Globus pallidus (tissue), 1 donor: ENCODE data around the gene SCN10A.

Experiments used
- DNase-seq: peaks from one replicate; pipeline ENCODE4 v3.0.0-alpha.2; 2015; ENCODE audit warnings: low spot score

Gene SCN10A

GRCh38 chr3:38720465-38720864 is 95.6 kb downstream of the SCN10A start:
- DNase-seq = no peak

DNA sequence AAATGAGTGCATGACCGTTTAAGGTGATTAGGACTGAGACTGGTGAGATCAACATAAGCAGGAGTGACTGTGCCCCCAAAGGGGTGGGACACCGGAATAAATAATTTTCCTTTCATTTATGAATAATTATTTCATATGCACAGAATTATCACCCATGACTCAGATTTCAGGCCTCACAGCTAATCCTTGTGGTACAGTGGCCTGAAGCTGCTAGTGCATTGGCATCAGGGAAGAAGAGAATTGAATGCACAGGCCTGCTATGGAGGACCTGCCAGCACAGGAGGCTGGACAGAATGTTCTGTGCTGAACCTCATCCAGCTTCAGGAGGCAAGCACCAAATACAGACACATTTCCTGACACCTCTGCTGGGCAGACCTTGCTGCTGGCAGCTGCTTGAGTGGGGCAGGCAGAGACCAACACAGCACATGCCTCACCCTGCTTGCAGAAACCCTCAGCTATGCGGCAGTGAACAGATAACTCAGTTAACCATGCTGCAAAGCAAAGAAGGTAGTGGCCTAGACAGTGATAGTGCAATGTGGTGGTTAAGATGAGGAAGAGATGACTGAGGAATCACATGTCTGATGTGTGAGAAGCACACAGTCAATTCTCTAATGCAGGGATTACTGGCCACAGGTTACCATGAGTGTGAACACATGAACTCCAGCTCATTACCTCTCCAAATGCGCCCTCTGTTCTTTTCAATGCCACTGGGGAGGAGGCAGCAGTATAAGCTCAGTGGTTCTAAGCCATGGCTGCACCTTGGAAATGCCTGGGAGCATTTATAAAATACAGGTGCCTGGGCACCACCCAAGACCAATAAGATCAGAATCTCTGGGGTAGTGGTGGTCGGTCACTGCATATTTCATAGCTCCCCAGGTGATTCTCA is 98.4 kb downstream of the SCN10A start:
- DNase-seq = no peak

DNA sequence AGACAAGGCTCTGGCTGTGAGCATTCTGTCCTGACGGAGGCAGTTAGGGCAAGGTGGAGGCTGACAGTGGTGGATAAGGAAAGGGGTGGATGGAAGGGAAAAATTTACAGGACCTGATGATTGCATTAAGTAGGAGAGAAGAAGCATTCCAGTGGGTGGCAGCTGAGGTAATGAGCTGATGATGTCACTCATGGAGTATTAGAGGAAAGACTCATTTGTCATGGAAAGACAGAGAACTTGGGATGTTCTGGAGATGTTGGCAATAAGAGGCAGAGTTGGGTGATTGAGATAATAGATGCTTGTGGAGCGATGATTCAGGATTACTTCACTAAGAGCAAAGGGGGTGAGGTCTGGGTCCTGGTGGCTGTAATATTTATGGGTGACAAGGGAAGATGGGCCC is 102.9 kb downstream of the SCN10A start:
- DNase-seq = no peak

GRCh38 chr3:38711321-38711720 is 104.7 kb downstream of the SCN10A start:
- DNase-seq = no peak

DNA sequence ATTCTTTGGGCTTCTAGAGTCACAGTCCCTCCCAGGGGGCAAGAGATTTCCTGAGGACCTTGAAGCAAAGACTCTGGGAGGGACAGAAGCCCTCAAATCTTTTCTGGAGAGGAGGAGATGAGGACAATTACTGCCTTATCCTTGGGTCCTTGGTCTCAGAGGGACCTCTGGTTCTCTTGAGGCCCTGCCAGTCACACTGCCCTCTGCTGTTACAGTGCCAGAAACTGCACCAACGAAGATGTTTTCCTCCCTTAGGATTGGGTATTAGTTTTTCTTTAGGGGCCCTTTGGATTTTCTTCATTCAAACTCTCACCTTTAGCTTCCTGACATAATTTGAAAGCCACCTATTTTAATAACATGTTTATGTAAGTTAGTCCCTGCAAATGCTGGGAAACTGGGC is 108.3 kb downstream of the SCN10A start:
- DNase-seq = no peak

GRCh38 chr3:38706961-38707360 is 109.1 kb downstream of the SCN10A start:
- no peak for DNase-seq

DNA sequence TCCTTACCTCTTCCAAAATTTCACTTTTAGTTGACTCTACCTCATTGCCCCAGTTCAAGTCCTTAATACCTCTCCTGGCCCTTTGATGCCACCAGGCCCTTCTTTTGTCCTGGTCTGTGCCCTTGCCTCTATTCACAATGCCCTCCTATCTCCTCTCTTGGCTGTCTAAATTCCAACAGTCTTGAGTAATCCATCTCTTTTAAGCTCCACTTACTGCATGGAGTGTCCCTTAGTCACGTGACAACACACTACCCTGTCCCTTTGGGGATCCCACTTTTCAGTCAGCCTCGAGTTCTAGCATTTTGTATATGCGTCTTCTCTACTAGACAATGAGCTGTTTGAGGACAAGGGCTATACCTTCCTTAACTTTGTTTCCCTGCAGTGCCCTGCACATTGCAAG is 113.8 kb downstream of the SCN10A start:
- DNase-seq = no peak

GRCh38 chr3:38698760-38699159 is 117.3 kb downstream of the SCN10A start:
- no peak for DNase-seq

DNA sequence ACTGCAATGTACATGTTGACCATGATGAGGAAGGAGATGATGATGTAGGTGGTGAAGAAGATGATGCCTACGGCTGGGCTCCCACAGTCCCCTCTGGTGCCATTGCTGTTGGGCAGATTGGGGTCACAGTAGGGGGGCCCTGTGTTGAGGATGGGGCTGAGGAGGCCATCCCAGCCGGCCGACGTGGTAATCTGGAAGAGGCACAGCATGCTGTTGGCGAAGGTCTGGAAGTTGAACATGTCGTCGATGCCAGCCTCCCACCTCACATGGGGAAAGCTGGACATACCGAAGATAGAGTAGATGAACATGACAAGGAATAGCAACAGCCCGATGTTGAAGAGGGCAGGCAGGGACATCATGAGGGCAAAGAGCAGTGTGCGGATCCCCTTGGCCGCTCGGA is 118.0 kb downstream of the SCN10A start:
- no peak for DNase-seq

DNA sequence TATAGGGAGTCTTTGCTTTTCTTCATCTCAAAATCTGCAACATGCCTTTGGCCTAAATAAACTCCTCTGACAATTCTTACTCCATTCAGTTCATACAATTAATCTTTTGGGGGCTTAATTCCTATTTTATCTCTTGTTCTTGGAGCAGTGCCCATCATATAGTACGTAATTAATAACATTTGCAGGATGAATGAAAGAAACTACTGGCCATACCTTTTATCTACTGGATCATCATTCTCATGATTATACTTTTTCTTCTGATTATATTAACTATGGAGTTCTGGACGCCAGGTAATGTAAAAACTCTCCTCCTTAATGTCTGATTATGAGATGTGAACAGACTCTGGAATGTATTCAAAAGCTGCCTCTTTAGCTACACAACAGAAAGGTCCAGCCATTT is 120.0 kb downstream of the SCN10A start:
- no peak for DNase-seq

GRCh38 chr3:38690185-38690584 is 125.8 kb downstream of the SCN10A start:
- DNase-seq = no peak

- DNase-seq = no peak
These were observed 126.2 kb downstream of the SCN10A start for GRCh38 chr3:38689774-38690173.

- no peak for DNase-seq
These were observed 126.7 kb downstream of the SCN10A start for GRCh38 chr3:38689346-38689745.

GRCh38 chr3:38687321-38687720 is 128.7 kb downstream of the SCN10A start:
- DNase-seq = no peak

- no peak for DNase-seq
These were observed 131.5 kb downstream of the SCN10A start for GRCh38 chr3:38684546-38684945.

GRCh38 chr3:38669668-38670067 is 146.3 kb downstream of the SCN10A start:
- no peak for DNase-seq

DNA sequence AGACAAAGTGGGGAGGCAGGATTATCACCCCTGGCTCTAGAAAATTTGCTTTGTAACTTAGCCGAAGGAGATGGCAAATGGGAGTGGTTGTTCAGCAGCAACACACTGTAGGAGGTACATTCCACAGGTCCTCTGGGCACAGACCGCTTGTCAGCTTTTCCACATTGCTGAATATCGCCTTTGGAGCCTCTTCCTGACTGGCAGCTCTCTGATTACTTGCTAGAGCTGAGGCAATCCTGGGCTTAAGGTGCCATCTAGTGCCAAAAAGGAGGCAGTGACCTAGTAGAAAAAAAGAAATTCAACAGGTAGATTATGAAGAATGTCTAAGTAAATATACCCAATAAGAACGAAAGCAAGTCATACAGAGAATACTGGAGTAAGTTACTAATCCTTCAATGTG is 153.5 kb downstream of the SCN10A start:
- DNase-seq = no peak

DNA sequence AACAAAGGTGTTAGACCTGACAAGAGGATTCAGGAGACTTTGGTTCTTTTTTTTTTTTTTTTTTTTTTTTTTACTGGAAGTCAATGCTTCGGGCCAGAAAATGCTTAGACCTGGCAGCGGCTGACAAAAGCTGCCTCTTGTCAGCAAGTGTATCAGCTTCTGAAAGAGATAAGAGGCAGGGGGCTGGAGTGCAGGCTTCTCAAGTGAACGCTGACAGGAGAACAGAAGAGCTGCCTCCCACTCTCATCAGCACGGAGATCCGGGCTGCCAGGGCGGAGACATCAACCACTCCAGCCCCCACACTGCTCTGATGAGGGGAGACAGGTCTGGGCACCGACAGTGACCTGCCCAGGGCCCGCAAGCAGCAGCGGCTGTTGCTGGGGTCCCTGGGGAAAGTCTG is 157.2 kb downstream of the SCN10A start:
- DNase-seq = no peak

DNA sequence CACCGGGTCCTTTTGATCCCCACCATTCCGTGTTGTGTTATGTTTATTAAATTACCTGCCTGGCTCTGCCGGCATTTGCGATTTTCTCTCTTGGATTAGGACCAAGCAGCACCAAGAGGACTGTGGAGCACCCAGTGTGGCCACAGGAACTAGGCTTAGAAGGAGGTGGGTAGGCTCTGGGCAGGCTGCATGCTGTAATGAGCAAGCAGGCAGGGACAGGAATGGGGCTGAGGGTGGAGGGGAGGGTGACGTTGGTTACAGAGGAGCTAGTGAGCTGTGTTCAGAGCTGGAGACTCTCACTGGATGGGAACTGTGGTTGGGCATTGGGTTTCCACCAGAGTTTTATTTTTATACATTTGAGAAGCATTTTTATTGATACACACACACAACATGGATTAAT is 158.6 kb downstream of the SCN10A start:
- no peak for DNase-seq

DNA sequence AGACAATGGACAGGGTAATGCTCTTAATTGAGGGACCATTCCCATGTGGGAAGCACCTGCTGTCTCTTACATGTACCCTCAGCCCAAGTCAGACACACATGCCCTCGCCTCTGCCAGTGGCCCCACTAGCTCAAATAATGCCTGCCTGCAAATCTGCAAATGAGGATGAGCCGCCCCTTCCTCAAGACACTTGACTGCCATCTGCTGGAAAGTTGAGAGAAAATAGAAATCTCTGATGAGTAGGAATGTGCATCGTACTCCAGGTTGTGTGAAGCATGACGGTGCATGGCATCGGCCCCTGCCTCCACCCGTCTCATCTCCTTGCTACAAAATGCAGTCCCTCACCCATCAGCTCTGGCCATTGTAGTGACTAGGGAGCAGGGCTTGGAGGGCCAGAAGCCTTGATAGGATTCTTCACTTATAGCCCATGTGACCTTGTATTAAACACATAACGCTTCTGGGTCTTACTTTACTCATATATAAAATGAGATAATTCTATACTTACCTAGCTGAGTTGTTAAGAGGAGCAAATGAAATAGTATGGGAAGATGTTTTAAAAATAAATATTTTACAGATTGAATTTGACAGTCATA is 160.2 kb downstream of the SCN10A start:
- DNase-seq = peak; percentile 29

DNA sequence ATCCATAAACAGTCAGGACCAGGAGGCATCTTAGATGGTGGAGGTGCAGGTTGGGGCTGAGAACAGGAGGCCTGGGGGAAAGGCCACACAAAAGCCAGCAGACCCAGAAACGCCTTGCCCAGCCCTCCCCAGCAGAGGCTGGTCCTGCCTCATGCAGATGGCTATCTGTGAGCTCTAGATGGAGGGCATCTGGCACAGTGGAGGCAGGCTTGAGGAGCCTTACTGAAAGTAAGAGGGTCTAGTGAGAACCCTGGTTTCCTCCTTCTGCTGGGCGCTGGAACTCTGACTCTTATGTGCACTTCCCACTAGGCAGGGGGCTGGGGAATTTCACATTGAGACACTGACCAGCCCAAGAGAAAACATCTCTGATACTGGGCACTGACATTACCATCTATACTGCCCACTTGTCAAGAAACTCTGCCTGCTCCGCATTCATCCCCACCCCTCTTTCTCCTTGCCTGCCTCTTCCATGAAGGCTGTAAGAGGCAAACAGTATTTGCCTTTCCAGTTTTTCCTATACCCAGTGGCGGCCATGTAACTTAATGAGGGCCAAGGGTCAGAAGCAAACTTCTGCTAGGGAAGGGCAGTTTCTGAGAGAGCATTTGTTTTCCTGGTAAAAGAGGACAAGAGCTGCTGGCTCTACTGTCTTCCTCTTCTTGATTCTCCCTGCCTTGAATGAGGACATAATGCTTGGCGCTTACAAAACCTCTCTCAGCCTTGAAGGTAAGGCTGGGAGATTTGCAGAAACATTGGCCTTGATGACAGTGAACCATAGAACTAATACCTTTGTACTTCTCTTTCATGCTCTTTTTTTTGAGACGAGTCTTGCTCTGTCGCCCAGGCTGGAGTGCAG is 162.1 kb downstream of the SCN10A start:
- DNase-seq = no peak

DNA sequence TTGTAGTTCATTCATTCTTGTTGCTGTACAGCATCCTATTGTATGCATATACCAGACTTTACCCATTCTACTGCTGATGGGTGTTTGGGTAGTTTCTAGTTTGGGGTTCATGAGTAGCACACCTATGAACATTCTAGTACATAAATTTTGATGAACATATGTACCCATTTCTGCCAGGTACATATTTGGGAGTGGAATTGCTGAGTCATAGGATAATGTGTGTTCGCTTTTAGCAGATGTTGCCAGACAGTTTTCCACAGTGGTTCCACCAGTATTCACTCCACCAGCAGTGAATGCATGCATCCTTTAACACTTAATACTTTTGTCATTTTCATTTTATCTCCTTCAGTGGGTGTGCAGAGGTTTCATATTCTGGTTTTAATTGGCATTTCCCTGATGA is 163.1 kb downstream of the SCN10A start:
- DNase-seq = no peak
